GM20000 (cell line): Measurements from ENCODE around the gene CNTRL.

Experiments used
- DNase-seq: peaks from one replicate; pipeline ENCODE4 v3.0.0; 2012; ENCODE audit warnings: low spot score
- CTCF ChIP-seq: IDR thresholded peaks from 2 replicates; pipeline ENCODE4 v1.5.1; 2012; ENCODE audit warnings: mild to moderate bottlenecking, control low read depth; ENCODE audit errors: extremely low read depth, missing control alignments

CNTRL gene

GRCh38 chr9:121182989-121183388 is 108.2 kb downstream of the CNTRL start:
- TF ChIP-seq CTCF, result no peak
- DNase-seq, result no peak

- DNase-seq, result no peak
- TF ChIP-seq CTCF, result no peak
Measured at GRCh38 chr9:121183666-121184423, 109.1 kb downstream of the CNTRL start.

- DNase-seq, result no peak
- TF ChIP-seq CTCF, result no peak
Measured at GRCh38 chr9:121184463-121184862, 109.7 kb downstream of the CNTRL start.

GRCh38 chr9:121185178-121185745 is 110.5 kb downstream of the CNTRL start:
- no peak for TF ChIP-seq CTCF
- DNase-seq, result no peak

GRCh38 chr9:121185774-121186403 is 111.1 kb downstream of the CNTRL start:
- TF ChIP-seq CTCF, result no peak
- DNase-seq, result no peak

- no peak for DNase-seq
- no peak for TF ChIP-seq CTCF
Measured at GRCh38 chr9:121187636-121188305, 113.0 kb downstream of the CNTRL start.

- TF ChIP-seq CTCF, result no peak
- no peak for DNase-seq
Measured at GRCh38 chr9:121189006-121189405, 114.3 kb downstream of the CNTRL start.
